ENCODE measurements around the gene MYH15. TPM values are rescaled to one million over a fixed set of nuclear protein-coding genes. Genes with fewer than 3 reads are reported as not detected.
"Not testable (repeated sequence)": the region's sequence is repeated elsewhere in the genome, so short reads cannot be mapped to it uniquely, and the experiment has no call there.

Gene MYH15
- total RNA-seq, 1 donor from 2014 or later, result 0.52 TPM

DNA sequence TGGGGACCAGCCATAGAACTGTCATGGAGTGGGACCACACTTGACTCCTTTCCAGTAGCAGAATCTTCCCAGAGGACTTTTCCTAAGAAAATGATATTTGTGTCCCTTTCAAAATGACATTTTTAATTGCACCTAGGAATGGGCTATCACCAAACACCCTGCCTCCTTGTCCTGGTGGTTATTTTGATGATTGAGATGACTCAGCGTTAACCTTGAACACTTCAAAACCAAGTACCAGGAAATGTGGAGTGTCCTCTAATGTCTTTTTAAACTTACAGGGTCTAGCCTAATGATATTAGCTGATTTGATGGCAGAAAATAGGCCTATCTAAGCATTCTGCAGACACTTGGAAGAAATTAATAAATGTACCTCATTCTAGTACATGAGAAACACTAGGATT, 123.3 kb downstream of the MYH15 start:
- H3K9me3 ChIP-seq (ENCODE audit: control insufficient read depth in 3 of 3, low read length in 3 of 3), result no peaks in the 10 kb centered on the region

DNA sequence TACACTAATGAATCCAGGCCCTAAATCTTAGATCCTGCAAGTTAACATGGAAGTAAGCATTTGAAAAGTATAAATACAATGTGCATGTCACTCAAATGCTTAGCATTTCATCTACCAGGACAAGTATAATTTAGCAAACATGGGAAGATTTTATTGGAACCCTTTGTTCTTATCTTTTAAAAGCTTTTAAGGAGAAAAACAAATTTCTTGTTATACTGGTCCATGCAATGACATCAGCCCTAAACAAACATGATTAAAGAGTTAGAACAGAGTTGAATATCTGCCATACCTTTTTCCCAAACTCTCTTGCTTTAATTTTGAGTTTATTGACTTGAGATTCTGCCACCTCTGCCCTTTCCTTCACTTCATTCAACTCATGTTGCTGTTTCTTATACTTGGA, 127.1 kb downstream of the MYH15 start:
- H3K4me1 ChIP-seq (ENCODE audit: control insufficient read depth in 3 of 3, insufficient read depth in 3 of 3, low read length in 3 of 3), result no peaks in the 10 kb centered on the region
- no peaks in the 10 kb centered on the region for H3K36me3 ChIP-seq (ENCODE audit: control insufficient read depth in 3 of 3, insufficient read depth in 3 of 3, low read length in 3 of 3)
- H3K9ac ChIP-seq (ENCODE audit: low read depth in 1 of 3, low read length in 3 of 3), result no peak overlapping the region

More for the DNA sequence above, 123.3 kb downstream of the MYH15 start:
- H3K27ac ChIP-seq (ENCODE audit: low read depth, low read length), result no peak overlapping the region
- no peak overlapping the region for H3K4me3 ChIP-seq (ENCODE audit: low read length in 3 of 3)
- H3K9ac ChIP-seq (ENCODE audit: low read depth in 1 of 3, low read length in 3 of 3), result no peak overlapping the region
- no peaks in the 10 kb centered on the region for H3K36me3 ChIP-seq (ENCODE audit: control insufficient read depth in 3 of 3, insufficient read depth in 3 of 3, low read length in 3 of 3)
- no peaks in the 10 kb centered on the region for H3K4me1 ChIP-seq (ENCODE audit: control insufficient read depth in 3 of 3, insufficient read depth in 3 of 3, low read length in 3 of 3)
- no peaks in the 10 kb centered on the region for H3K27me3 ChIP-seq (ENCODE audit: control insufficient read depth in 3 of 3, insufficient read depth in 3 of 3, low read length in 3 of 3)

DNA sequence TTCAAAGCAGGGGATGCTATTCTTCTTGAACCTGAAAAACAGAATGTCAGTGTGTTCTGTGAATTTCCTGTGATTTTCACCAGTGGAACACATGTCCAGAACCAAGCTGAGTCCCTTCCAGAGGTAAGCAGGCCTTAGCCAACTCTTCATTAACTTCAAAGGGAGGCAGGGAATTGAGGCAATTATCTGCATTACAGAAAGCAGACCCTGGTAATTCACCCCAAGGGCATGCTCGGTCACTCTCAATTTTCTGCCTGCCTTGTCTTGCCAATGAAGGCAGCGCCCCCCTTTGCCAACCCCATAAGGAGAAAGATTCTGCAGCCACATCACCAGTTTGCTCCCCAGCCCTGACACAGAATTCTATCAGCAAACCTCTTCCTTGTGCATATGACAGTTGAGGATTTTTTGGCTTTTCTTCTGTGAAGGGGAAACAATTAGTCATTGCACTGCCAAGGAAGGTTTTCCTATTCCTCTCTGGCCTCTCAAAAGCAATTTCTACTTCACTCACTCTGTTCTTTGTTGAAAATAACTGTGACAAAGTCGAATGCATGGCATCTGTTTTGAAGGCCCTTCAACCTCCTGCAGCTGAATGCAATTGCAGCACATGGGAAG, 128.8 kb downstream of the MYH15 start:
- no peak overlapping the region for H3K4me3 ChIP-seq (ENCODE audit: low read length in 3 of 3)
- H3K9ac ChIP-seq (ENCODE audit: low read depth in 1 of 3, low read length in 3 of 3), result no peak overlapping the region
- H3K27ac ChIP-seq (ENCODE audit: low read depth, low read length), result no peak overlapping the region
- no peaks in the 10 kb centered on the region for H3K27me3 ChIP-seq (ENCODE audit: control insufficient read depth in 3 of 3, insufficient read depth in 3 of 3, low read length in 3 of 3)
- H3K36me3 ChIP-seq (ENCODE audit: control insufficient read depth in 3 of 3, insufficient read depth in 3 of 3, low read length in 3 of 3), result no peaks in the 10 kb centered on the region
- no peaks in the 10 kb centered on the region for H3K9me3 ChIP-seq (ENCODE audit: control insufficient read depth in 3 of 3, low read length in 3 of 3)
- H3K4me1 ChIP-seq (ENCODE audit: control insufficient read depth in 3 of 3, insufficient read depth in 3 of 3, low read length in 3 of 3), result no peaks in the 10 kb centered on the region

More for the DNA sequence above, 127.1 kb downstream of the MYH15 start:
- H3K9me3 ChIP-seq (ENCODE audit: control insufficient read depth in 3 of 3, low read length in 3 of 3), result no peaks in the 10 kb centered on the region
- no peak overlapping the region for H3K4me3 ChIP-seq (ENCODE audit: low read length in 3 of 3)
- H3K27ac ChIP-seq (ENCODE audit: low read depth, low read length), result no peak overlapping the region
- no peaks in the 10 kb centered on the region for H3K27me3 ChIP-seq (ENCODE audit: control insufficient read depth in 3 of 3, insufficient read depth in 3 of 3, low read length in 3 of 3)

DNA sequence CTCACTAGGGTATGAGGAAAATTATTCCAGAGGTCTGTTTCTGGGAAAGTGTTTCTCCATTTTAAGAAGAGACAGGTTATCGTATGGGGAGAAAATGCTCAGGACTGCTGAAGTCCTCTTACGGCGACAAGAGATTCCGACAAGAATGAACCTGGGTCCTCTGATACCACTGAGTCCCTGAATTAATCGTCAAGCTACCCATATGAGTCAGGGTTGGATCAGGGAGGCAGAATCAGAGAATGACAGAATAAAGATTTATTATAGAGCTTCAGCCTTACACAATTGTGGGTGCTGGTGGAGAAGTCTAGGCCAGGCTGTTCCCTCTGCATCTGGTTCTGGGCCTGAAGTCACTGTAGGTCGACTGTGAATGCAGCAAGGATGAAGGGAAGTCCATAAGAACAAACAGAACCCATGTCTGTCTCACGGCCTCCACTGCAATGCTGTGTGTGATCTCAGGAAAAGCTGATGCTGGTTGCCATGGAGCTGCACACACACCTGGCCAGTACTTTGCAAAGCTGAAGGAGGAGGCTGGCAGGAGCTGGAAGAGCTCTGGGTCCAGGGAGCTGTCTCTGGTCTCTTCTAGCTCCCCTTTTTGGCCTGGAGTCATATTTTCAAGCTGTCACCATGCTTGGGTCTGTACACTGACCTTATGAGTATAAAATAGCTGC, 130.1 kb downstream of the MYH15 start:
- no peaks in the 10 kb centered on the region for H3K9me3 ChIP-seq (ENCODE audit: control insufficient read depth in 3 of 3, low read length in 3 of 3)
- H3K9ac ChIP-seq (ENCODE audit: low read depth in 1 of 3, low read length in 3 of 3), result no peak overlapping the region
- no peak overlapping the region for H3K4me3 ChIP-seq (ENCODE audit: low read length in 3 of 3)
- no peaks in the 10 kb centered on the region for H3K27me3 ChIP-seq (ENCODE audit: control insufficient read depth in 3 of 3, insufficient read depth in 3 of 3, low read length in 3 of 3)
- H3K27ac ChIP-seq (ENCODE audit: low read depth, low read length), result no peak overlapping the region
- no peaks in the 10 kb centered on the region for H3K4me1 ChIP-seq (ENCODE audit: control insufficient read depth in 3 of 3, insufficient read depth in 3 of 3, low read length in 3 of 3)
- H3K36me3 ChIP-seq (ENCODE audit: control insufficient read depth in 3 of 3, insufficient read depth in 3 of 3, low read length in 3 of 3), result no peaks in the 10 kb centered on the region

DNA sequence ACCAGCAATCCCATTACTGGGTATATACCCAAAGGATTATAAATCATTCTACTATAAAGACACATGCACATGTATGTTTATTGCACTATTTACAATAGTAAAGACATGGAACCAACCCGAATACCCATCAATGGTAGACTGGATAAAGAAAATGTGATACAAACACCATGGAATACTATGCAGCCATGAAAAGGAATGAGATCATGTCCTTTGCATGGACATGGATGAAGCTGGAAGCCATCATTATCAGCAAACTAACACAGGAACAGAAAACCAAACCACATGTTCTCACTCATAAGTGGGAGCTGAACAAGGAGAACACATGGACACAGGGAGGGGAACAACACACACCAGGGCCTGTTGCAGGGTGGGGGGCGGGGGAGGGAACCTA, 131.4 kb downstream of the MYH15 start:
- H3K27ac ChIP-seq (ENCODE audit: low read depth, low read length); H3K27me3 ChIP-seq (ENCODE audit: control insufficient read depth in 3 of 3, insufficient read depth in 3 of 3, low read length in 3 of 3); H3K4me3 ChIP-seq (ENCODE audit: low read length in 3 of 3): not testable (repeated sequence)

DNA sequence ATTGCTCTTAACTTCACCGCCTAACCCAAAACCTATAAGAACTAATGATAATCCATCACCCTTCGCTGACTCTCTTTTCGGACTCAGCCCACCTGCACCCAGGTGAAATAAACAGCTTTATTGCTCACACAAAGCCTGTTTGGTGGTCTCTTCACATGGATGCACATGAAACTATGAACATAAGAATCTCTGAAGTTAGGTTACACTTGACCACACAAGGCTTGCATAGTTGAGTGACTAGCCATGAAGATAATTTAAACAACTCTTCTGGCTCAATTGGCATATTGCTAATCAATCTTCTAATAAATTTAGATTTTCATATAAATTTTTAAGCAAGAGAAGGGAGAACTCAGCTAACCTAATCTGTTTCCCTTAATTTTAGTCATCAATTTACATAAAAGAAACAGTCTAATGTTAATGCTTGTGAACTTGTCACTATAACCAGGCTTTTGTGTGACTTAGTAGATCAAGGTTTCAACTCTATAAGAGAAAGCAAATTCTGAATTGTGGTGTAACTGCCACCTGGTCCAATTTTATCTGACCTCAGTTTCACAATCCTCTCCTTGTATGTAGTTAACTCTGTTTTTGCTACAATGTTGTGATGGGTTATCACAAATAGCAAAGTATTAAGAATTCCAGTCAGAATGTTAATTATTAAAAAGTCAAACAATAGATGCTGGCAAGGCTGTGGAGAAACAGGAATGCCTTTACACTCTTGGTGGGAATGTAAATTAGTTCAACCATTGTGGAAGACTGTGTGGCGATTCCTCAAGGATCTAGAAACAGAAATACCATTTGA, 132.0 kb downstream of the MYH15 start:
- no peaks in the 10 kb centered on the region for H3K27me3 ChIP-seq (ENCODE audit: control insufficient read depth in 3 of 3, insufficient read depth in 3 of 3, low read length in 3 of 3)
- H3K9ac ChIP-seq (ENCODE audit: low read depth in 1 of 3, low read length in 3 of 3), result no peak overlapping the region
- H3K4me3 ChIP-seq (ENCODE audit: low read length in 3 of 3), result no peak overlapping the region
- H3K9me3 ChIP-seq (ENCODE audit: control insufficient read depth in 3 of 3, low read length in 3 of 3), result no peaks in the 10 kb centered on the region
- no peaks in the 10 kb centered on the region for H3K36me3 ChIP-seq (ENCODE audit: control insufficient read depth in 3 of 3, insufficient read depth in 3 of 3, low read length in 3 of 3)
- H3K27ac ChIP-seq (ENCODE audit: low read depth, low read length), result no peak overlapping the region
- no peaks in the 10 kb centered on the region for H3K4me1 ChIP-seq (ENCODE audit: control insufficient read depth in 3 of 3, insufficient read depth in 3 of 3, low read length in 3 of 3)

More for the DNA sequence above, 131.4 kb downstream of the MYH15 start:
- not testable (repeated sequence) for H3K9ac ChIP-seq (ENCODE audit: low read depth in 1 of 3, low read length in 3 of 3); H3K4me1 ChIP-seq (ENCODE audit: control insufficient read depth in 3 of 3, insufficient read depth in 3 of 3, low read length in 3 of 3); H3K36me3 ChIP-seq (ENCODE audit: control insufficient read depth in 3 of 3, insufficient read depth in 3 of 3, low read length in 3 of 3); H3K9me3 ChIP-seq (ENCODE audit: control insufficient read depth in 3 of 3, low read length in 3 of 3)

DNA sequence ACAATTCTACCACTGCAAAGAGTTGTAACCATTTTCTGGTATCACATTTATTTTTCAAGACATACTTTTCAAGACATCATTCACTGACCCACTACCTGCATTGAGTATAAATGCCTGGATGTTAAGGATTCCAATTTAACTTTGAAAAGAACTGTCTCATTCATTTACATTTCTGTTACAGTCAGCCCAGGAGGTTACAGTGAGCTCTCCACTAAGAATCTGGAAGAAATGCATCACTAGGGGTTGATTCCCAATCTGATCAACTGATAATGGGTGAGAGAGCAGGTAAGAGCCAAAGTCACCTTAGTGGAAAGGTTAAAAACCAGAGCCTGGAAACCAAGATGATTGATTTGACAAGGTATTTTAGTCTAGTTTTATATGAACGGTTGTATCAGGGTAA, 133.0 kb downstream of the MYH15 start:
- Histone ChIP-seq H3K27ac (ENCODE audit: low read depth, low read length) (no peak overlapping the region), H3K9me3 (ENCODE audit: control insufficient read depth in 3 of 3, low read length in 3 of 3) (no peaks in the 10 kb centered on the region), H3K4me1 (ENCODE audit: control insufficient read depth in 3 of 3, insufficient read depth in 3 of 3, low read length in 3 of 3) (no peaks in the 10 kb centered on the region), H3K4me3 (ENCODE audit: low read length in 3 of 3) (no peak overlapping the region), H3K9ac (ENCODE audit: low read depth in 1 of 3, low read length in 3 of 3) (no peak overlapping the region), H3K36me3 (ENCODE audit: control insufficient read depth in 3 of 3, insufficient read depth in 3 of 3, low read length in 3 of 3) (no peaks in the 10 kb centered on the region), H3K27me3 (ENCODE audit: control insufficient read depth in 3 of 3, insufficient read depth in 3 of 3, low read length in 3 of 3) (no peaks in the 10 kb centered on the region)

DNA sequence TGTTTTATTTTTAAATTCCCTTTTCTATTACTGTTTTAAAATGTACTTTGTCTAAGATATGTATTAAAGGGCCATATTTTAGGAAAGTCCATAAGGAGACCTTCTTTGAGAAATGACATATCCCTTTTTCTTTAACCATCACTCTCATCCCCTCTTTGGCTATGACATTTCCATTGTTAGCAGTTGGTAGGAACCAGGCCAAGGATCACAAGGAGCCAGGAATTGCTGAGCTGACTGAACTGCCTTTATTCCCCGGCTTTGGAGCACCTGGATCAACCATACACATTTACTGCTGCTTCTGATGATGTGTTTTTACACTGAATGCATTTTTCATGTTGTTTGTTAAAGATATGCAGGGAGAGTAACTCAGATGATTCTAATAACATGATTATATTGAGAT, 134.4 kb downstream of the MYH15 start:
- H3K36me3 ChIP-seq (ENCODE audit: control insufficient read depth in 3 of 3, insufficient read depth in 3 of 3, low read length in 3 of 3), result no peaks in the 10 kb centered on the region
- H3K4me1 ChIP-seq (ENCODE audit: control insufficient read depth in 3 of 3, insufficient read depth in 3 of 3, low read length in 3 of 3), result no peaks in the 10 kb centered on the region
- H3K27ac ChIP-seq (ENCODE audit: low read depth, low read length), result no peak overlapping the region
- H3K9ac ChIP-seq (ENCODE audit: low read depth in 1 of 3, low read length in 3 of 3), result no peak overlapping the region
- H3K4me3 ChIP-seq (ENCODE audit: low read length in 3 of 3), result no peak overlapping the region
- H3K27me3 ChIP-seq (ENCODE audit: control insufficient read depth in 3 of 3, insufficient read depth in 3 of 3, low read length in 3 of 3), result no peaks in the 10 kb centered on the region
- H3K9me3 ChIP-seq (ENCODE audit: control insufficient read depth in 3 of 3, low read length in 3 of 3), result no peaks in the 10 kb centered on the region

DNA sequence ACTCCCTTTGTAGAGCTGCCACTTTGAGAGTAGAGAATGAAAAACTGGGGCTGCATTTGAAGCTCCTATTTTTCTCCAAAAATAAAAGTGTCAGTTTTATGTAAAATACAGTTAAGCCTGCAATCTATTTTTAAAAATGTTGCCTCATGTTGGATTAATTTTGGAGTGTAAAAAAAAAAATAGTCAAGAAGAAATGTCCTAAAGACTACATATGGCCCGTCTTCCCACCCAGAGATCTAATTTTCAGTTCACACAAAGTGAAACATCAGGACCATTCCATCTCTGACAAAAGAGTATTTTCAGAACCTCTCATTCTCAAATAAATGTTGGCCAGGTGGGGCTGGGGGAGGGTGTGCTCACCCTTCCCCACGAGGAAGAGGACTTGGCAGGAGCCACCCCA, 151.4 kb downstream of the MYH15 start:
- no peaks in the 10 kb centered on the region for H3K27me3 ChIP-seq (ENCODE audit: control insufficient read depth in 3 of 3, insufficient read depth in 3 of 3, low read length in 3 of 3)
- no peaks in the 10 kb centered on the region for H3K9me3 ChIP-seq (ENCODE audit: control insufficient read depth in 3 of 3, low read length in 3 of 3)
- no peak overlapping the region for H3K9ac ChIP-seq (ENCODE audit: low read depth in 1 of 3, low read length in 3 of 3)
- H3K4me3 ChIP-seq (ENCODE audit: low read length in 3 of 3), result no peak overlapping the region
- H3K4me1 ChIP-seq (ENCODE audit: control insufficient read depth in 3 of 3, insufficient read depth in 3 of 3, low read length in 3 of 3), result no peaks in the 10 kb centered on the region
- H3K27ac ChIP-seq (ENCODE audit: low read depth, low read length), result no peak overlapping the region
- no peaks in the 10 kb centered on the region for H3K36me3 ChIP-seq (ENCODE audit: control insufficient read depth in 3 of 3, insufficient read depth in 3 of 3, low read length in 3 of 3)

DNA sequence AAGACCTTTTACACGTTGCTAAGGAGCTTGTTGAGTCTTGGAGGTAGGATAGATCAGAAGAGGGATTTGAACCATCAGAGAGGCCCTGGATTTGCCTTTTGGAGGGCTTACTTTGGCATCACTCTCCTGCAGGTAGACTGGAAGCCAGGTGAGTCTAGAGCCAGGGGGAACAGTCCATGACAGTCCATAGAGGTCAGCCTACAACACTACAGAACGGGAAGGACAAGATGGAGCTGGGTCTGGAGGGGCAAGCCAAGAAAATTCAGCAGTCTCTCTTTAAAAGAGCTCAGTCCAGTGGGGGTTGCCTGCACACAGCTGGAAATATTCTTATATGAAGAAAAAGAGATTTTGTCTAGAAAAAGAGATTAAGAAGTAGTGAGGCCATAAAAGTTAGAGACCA, 153.4 kb downstream of the MYH15 start:
- no peak overlapping the region for H3K9ac ChIP-seq (ENCODE audit: low read depth in 1 of 3, low read length in 3 of 3)
- no peak overlapping the region for H3K4me3 ChIP-seq (ENCODE audit: low read length in 3 of 3)
- H3K36me3 ChIP-seq (ENCODE audit: control insufficient read depth in 3 of 3, insufficient read depth in 3 of 3, low read length in 3 of 3), result no peaks in the 10 kb centered on the region
- H3K9me3 ChIP-seq (ENCODE audit: control insufficient read depth in 3 of 3, low read length in 3 of 3), result no peaks in the 10 kb centered on the region
- H3K4me1 ChIP-seq (ENCODE audit: control insufficient read depth in 3 of 3, insufficient read depth in 3 of 3, low read length in 3 of 3), result no peaks in the 10 kb centered on the region
- no peaks in the 10 kb centered on the region for H3K27me3 ChIP-seq (ENCODE audit: control insufficient read depth in 3 of 3, insufficient read depth in 3 of 3, low read length in 3 of 3)
- no peak overlapping the region for H3K27ac ChIP-seq (ENCODE audit: low read depth, low read length)

Measured in skeletal muscle tissue (tissue), 4 donors.